ENCODE measurements around the gene TBL3. TPM values are rescaled to one million over a fixed set of nuclear protein-coding genes. Genes with fewer than 3 reads are reported as not detected.
A peak's percentile ranks its signal among the peaks of the same experiment; 100 is the strongest.

The TBL3 gene
- total and polyA plus RNA-seq, 4 donors, result 12.9 to 39.0 (median 31.7) TPM

- peaks cover 31% of the 10 kb centered on the region for H3K27me3 ChIP-seq (ENCODE audit: control insufficient read depth, insufficient read depth, low read length)
- peak in 5 of 6 donors; percentile 71 to 94 (median 83) for DNase-seq (ENCODE audit: low read depth in 4 of 6, low spot score in 6 of 6)
- H3K36me3 ChIP-seq (ENCODE audit: control insufficient read depth, insufficient read depth, low read length), result peaks cover 3% of the 10 kb centered on the region
- 7% methylated on average over 49 of the region's 53 CpGs for WGBS (ENCODE audit: insufficient coverage)
- no peaks in the 10 kb centered on the region for H3K9me3 ChIP-seq (ENCODE audit: control insufficient read depth, insufficient read depth, low read length)
- peak overlapping the region; percentile 54 for H3K27ac ChIP-seq (ENCODE audit: low read depth, low read length)
- H3K4me3 ChIP-seq (ENCODE audit: low read depth, low read length), result peak overlapping the region; percentile 42
- H3K4me1 ChIP-seq (ENCODE audit: control insufficient read depth, insufficient read depth, low read length), result peaks cover 57% of the 10 kb centered on the region
Observed at GRCh38 chr16:2023092-2024031, 51.5 kb downstream of the TBL3 start.

- H3K27ac ChIP-seq (ENCODE audit: low read depth, low read length), result peak overlapping the region; percentile 54
- no peaks in the 10 kb centered on the region for H3K9me3 ChIP-seq (ENCODE audit: control insufficient read depth, insufficient read depth, low read length)
- no peak for DNase-seq (ENCODE audit: low read depth in 4 of 6, low spot score in 6 of 6)
- 92% methylated on average over 12 of the region's 12 CpGs for WGBS (ENCODE audit: insufficient coverage)
- peaks cover 6% of the 10 kb centered on the region for H3K36me3 ChIP-seq (ENCODE audit: control insufficient read depth, insufficient read depth, low read length)
- H3K4me1 ChIP-seq (ENCODE audit: control insufficient read depth, insufficient read depth, low read length), result peaks cover 62% of the 10 kb centered on the region
- H3K4me3 ChIP-seq (ENCODE audit: low read depth, low read length), result no peak overlapping the region
- peaks cover 28% of the 10 kb centered on the region for H3K27me3 ChIP-seq (ENCODE audit: control insufficient read depth, insufficient read depth, low read length)
Observed at GRCh38 chr16:2024032-2024420, 52.2 kb downstream of the TBL3 start.

- no peaks in the 10 kb centered on the region for H3K9me3 ChIP-seq (ENCODE audit: control insufficient read depth, insufficient read depth, low read length)
- H3K27ac ChIP-seq (ENCODE audit: low read depth, low read length), result no peak overlapping the region
- no peak for DNase-seq (ENCODE audit: low read depth in 4 of 6, low spot score in 6 of 6)
- no peak overlapping the region for H3K4me3 ChIP-seq (ENCODE audit: low read depth, low read length)
- H3K36me3 ChIP-seq (ENCODE audit: control insufficient read depth, insufficient read depth, low read length), result peaks cover 18% of the 10 kb centered on the region
- peaks cover 18% of the 10 kb centered on the region for H3K27me3 ChIP-seq (ENCODE audit: control insufficient read depth, insufficient read depth, low read length)
- H3K4me1 ChIP-seq (ENCODE audit: control insufficient read depth, insufficient read depth, low read length), result peaks cover 53% of the 10 kb centered on the region
- 84% methylated on average over 13 of the region's 14 CpGs for WGBS (ENCODE audit: insufficient coverage)
Observed at GRCh38 chr16:2025251-2025650, 53.4 kb downstream of the TBL3 start.

GRCh38 chr16:2025878-2026460 lies 54.1 kb downstream of the TBL3 start:
- peaks cover 46% of the 10 kb centered on the region for H3K4me1 ChIP-seq (ENCODE audit: control insufficient read depth, insufficient read depth, low read length)
- H3K27ac ChIP-seq (ENCODE audit: low read depth, low read length), result no peak overlapping the region
- no peak overlapping the region for H3K4me3 ChIP-seq (ENCODE audit: low read depth, low read length)
- no peaks in the 10 kb centered on the region for H3K9me3 ChIP-seq (ENCODE audit: control insufficient read depth, insufficient read depth, low read length)
- H3K36me3 ChIP-seq (ENCODE audit: control insufficient read depth, insufficient read depth, low read length), result peaks cover 25% of the 10 kb centered on the region
- H3K27me3 ChIP-seq (ENCODE audit: control insufficient read depth, insufficient read depth, low read length), result peaks cover 11% of the 10 kb centered on the region
- DNase-seq (ENCODE audit: low read depth in 4 of 6, low spot score in 6 of 6), result no peak
- 77% methylated on average over 15 of the region's 16 CpGs for WGBS (ENCODE audit: insufficient coverage)

GRCh38 chr16:2026461-2027023 lies 54.7 kb downstream of the TBL3 start, which contains the start of gene NHERF2:
Gene NHERF2, plus strand, starts transcription at chr16:2026902. Its CDS starts 104 bp downstream, at chr16:2027006.
- Histone ChIP-seq H3K9me3 (ENCODE audit: control insufficient read depth, insufficient read depth, low read length) (no peaks in the 10 kb centered on the region), H3K27me3 (ENCODE audit: control insufficient read depth, insufficient read depth, low read length) (peaks cover 8% of the 10 kb centered on the region), H3K36me3 (ENCODE audit: control insufficient read depth, insufficient read depth, low read length) (peaks cover 30% of the 10 kb centered on the region), H3K4me3 (ENCODE audit: low read depth, low read length) (peak within 1 kb of the TSS; percentile 41), H3K27ac (ENCODE audit: low read depth, low read length) (no peak within 1 kb of the TSS), H3K4me1 (ENCODE audit: control insufficient read depth, insufficient read depth, low read length) (peaks cover 50% of the 10 kb centered on the region)
- peak in 1 of 6 donors; percentile 57 for DNase-seq (ENCODE audit: low read depth in 4 of 6, low spot score in 6 of 6)
- WGBS (ENCODE audit: insufficient coverage), result 9% methylated on average over 59 of the region's 59 CpGs

GRCh38 chr16:2027024-2028010 lies 55.5 kb downstream of the TBL3 start:
- H3K27ac ChIP-seq (ENCODE audit: low read depth, low read length), result no peak overlapping the region
- H3K36me3 ChIP-seq (ENCODE audit: control insufficient read depth, insufficient read depth, low read length), result peaks cover 34% of the 10 kb centered on the region
- peaks cover 2% of the 10 kb centered on the region for H3K27me3 ChIP-seq (ENCODE audit: control insufficient read depth, insufficient read depth, low read length)
- WGBS (ENCODE audit: insufficient coverage), result 7% methylated on average over 75 of the region's 76 CpGs
- peak in 1 of 6 donors; percentile 50 for DNase-seq (ENCODE audit: low read depth in 4 of 6, low spot score in 6 of 6)
- H3K4me3 ChIP-seq (ENCODE audit: low read depth, low read length), result peak overlapping the region; percentile 41
- peaks cover 52% of the 10 kb centered on the region for H3K4me1 ChIP-seq (ENCODE audit: control insufficient read depth, insufficient read depth, low read length)
- H3K9me3 ChIP-seq (ENCODE audit: control insufficient read depth, insufficient read depth, low read length), result no peaks in the 10 kb centered on the region

- peaks cover 53% of the 10 kb centered on the region for H3K4me1 ChIP-seq (ENCODE audit: control insufficient read depth, insufficient read depth, low read length)
- 82% methylated on average over 1 of the region's 3 CpGs for WGBS (ENCODE audit: insufficient coverage)
Observed at GRCh38 chr16:2028146-2028545, 56.3 kb downstream of the TBL3 start.

GRCh38 chr16:2028620-2029220 lies 56.9 kb downstream of the TBL3 start:
- Histone ChIP-seq H3K4me3 (ENCODE audit: low read depth, low read length) (no peak overlapping the region), H3K4me1 (ENCODE audit: control insufficient read depth, insufficient read depth, low read length) (peaks cover 54% of the 10 kb centered on the region)
- WGBS (ENCODE audit: insufficient coverage), result 96% methylated on average over 18 of the region's 18 CpGs

More at GRCh38 chr16:2028146-2028545, 56.3 kb downstream of the TBL3 start:
- no peak for DNase-seq (ENCODE audit: low read depth in 4 of 6, low spot score in 6 of 6)
- no peak overlapping the region for H3K4me3 ChIP-seq (ENCODE audit: low read depth, low read length)
- no peak overlapping the region for H3K27ac ChIP-seq (ENCODE audit: low read depth, low read length)
- H3K27me3 ChIP-seq (ENCODE audit: control insufficient read depth, insufficient read depth, low read length), result peaks cover 2% of the 10 kb centered on the region
- peaks cover 43% of the 10 kb centered on the region for H3K36me3 ChIP-seq (ENCODE audit: control insufficient read depth, insufficient read depth, low read length)
- H3K9me3 ChIP-seq (ENCODE audit: control insufficient read depth, insufficient read depth, low read length), result no peaks in the 10 kb centered on the region

More at GRCh38 chr16:2028620-2029220, 56.9 kb downstream of the TBL3 start:
- H3K9me3 ChIP-seq (ENCODE audit: control insufficient read depth, insufficient read depth, low read length), result no peaks in the 10 kb centered on the region
- H3K27me3 ChIP-seq (ENCODE audit: control insufficient read depth, insufficient read depth, low read length), result peaks cover 2% of the 10 kb centered on the region
- H3K27ac ChIP-seq (ENCODE audit: low read depth, low read length), result no peak overlapping the region
- H3K36me3 ChIP-seq (ENCODE audit: control insufficient read depth, insufficient read depth, low read length), result peaks cover 48% of the 10 kb centered on the region
- DNase-seq (ENCODE audit: low read depth in 4 of 6, low spot score in 6 of 6), result no peak
